Parathyroid adenoma (tissue), 2 donors: ENCODE results near the gene ZNF275.

Source experiments
- H2AFZ ChIP-seq: fragments of 300-600 bp; sonication (generic); one replicate; pipeline ENCODE4 v1.7.0; 2017; ENCODE audit warnings: antibody characterized with exemption, mild to moderate bottlenecking
- H3K27ac ChIP-seq: fragments of 300-600 bp; sonication (generic); one replicate; pipeline ENCODE4 v1.7.0; 2017
- H3K27me3 ChIP-seq: fragments of 300-600 bp; sonication (generic); one replicate; pipeline ENCODE4 v1.7.0; 2017; ENCODE audit warnings: low read length; ENCODE audit not compliant: control insufficient read depth, insufficient read depth
- H3K36me3 ChIP-seq: fragments of 300-600 bp; sonication (generic); one replicate; pipeline ENCODE4 v1.7.0; 2017; ENCODE audit warnings: low read length; ENCODE audit not compliant: control insufficient read depth, insufficient read depth
- H3K4me1 ChIP-seq: fragments of 300-600 bp; sonication (generic); one replicate; pipeline ENCODE4 v1.7.0; 2017; ENCODE audit warnings: control low read depth
- H3K4me2 ChIP-seq: fragments of 300-600 bp; sonication (generic); one replicate; pipeline ENCODE4 v1.7.0; 2017; ENCODE audit warnings: low read length
- H3K4me3 ChIP-seq: fragments of 300-600 bp; sonication (generic); one replicate; pipeline ENCODE4 v1.7.0; 2017; ENCODE audit warnings: low read depth, low read length
- H3K79me2 ChIP-seq: fragments of 300-600 bp; sonication (generic); one replicate; pipeline ENCODE4 v1.7.0; 2017; ENCODE audit warnings: control low read depth
- H3K9ac ChIP-seq: fragments of 300-600 bp; sonication (generic); one replicate; pipeline ENCODE4 v1.7.0; 2017; ENCODE audit warnings: mild to moderate bottlenecking
- H3K9me3 ChIP-seq: fragments of 300-600 bp; sonication (generic); one replicate; pipeline ENCODE4 v1.7.0; 2017; ENCODE audit warnings: low read length; ENCODE audit not compliant: control insufficient read depth
- CTCF ChIP-seq: fragments of 300-600 bp; sonication (generic); IDR thresholded peaks from one replicate; pipeline ENCODE4 v1.7.0; 2017; ENCODE audit warnings: antibody characterized with exemption, mild to moderate bottlenecking
- donor health status: primary hyperparathyroidism.

Gene ZNF275

GRCh38 chrX:153401133-153401764 lies 67.3 kb downstream of the ZNF275 start, which contains the start of gene PNMA6E:
Gene PNMA6E, minus strand, starts transcription at chrX:153401350. Its CDS starts 2,501 bp downstream, at chrX:153398849.
- Histone ChIP-seq H3K4me3 (no peak within 1 kb of the TSS), H3K9ac (no peak within 1 kb of the TSS), H3K36me3 (no peaks in the 10 kb centered on the region), H3K27me3 (no peaks in the 10 kb centered on the region), H3K79me2 (no peaks in the 10 kb centered on the region), H3K4me2 (no peak within 1 kb of the TSS), H3K4me1 (no peaks in the 10 kb centered on the region), H3K9me3 (no peaks in the 10 kb centered on the region), H3K27ac (no peak within 1 kb of the TSS), H2AFZ (no peak within 1 kb of the TSS)
- TF ChIP-seq CTCF: no peak
